ENCODE data around the gene PATJ.
A peak's percentile ranks its signal among the peaks of the same experiment; 100 is the strongest.

Gene PATJ

GRCh38 chr1:62057230-62057629 lies 314.9 kb downstream of the PATJ start:
- no peak for DNase-seq

GRCh38 chr1:62057641-62058290 lies 315.5 kb downstream of the PATJ start:
- DNase-seq: no peak

GRCh38 chr1:62058956-62059355 lies 316.7 kb downstream of the PATJ start:
- no peak for DNase-seq

- DNase-seq: no peak
These were observed 319.8 kb downstream of the PATJ start for GRCh38 chr1:62062087-62062486.

- no peak for DNase-seq
These were observed 322.6 kb downstream of the PATJ start for GRCh38 chr1:62064829-62065407.

- no peak for DNase-seq
These were observed 324.4 kb downstream of the PATJ start for GRCh38 chr1:62066713-62067112.

GRCh38 chr1:62068416-62068843 lies 326.1 kb downstream of the PATJ start:
- DNase-seq: no peak

GRCh38 chr1:62068978-62069377 lies 326.7 kb downstream of the PATJ start:
- no peak for DNase-seq

GRCh38 chr1:62070384-62071011 lies 328.2 kb downstream of the PATJ start:
- DNase-seq: peak in 1 of 5 experiments; percentile 11

GRCh38 chr1:62071695-62072094 lies 329.4 kb downstream of the PATJ start:
- no peak for DNase-seq

- DNase-seq: no peak
These were observed 334.0 kb downstream of the PATJ start for GRCh38 chr1:62076286-62076685.

GRCh38 chr1:62077821-62078220 lies 335.5 kb downstream of the PATJ start:
- no peak for DNase-seq

- peak in 2 of 5 experiments; percentile 9 to 24 for DNase-seq
These were observed 340.4 kb downstream of the PATJ start for GRCh38 chr1:62082456-62083363.

- DNase-seq: no peak
These were observed 342.1 kb downstream of the PATJ start for GRCh38 chr1:62084310-62084890.

GRCh38 chr1:62088439-62088838 lies 346.2 kb downstream of the PATJ start:
- DNase-seq: no peak

GRCh38 chr1:62089570-62089969 lies 347.3 kb downstream of the PATJ start:
- DNase-seq: no peak

GRCh38 chr1:62090016-62090415 lies 347.7 kb downstream of the PATJ start:
- DNase-seq: no peak

- DNase-seq: no peak
These were observed 349.8 kb downstream of the PATJ start for GRCh38 chr1:62092110-62092509.

GRCh38 chr1:62093261-62093660 lies 351.0 kb downstream of the PATJ start:
- DNase-seq: no peak

- no peak for DNase-seq
These were observed 355.2 kb downstream of the PATJ start for GRCh38 chr1:62097464-62097863.

- no peak for DNase-seq
These were observed 358.2 kb downstream of the PATJ start for GRCh38 chr1:62100442-62100841.

GRCh38 chr1:62103846-62104245 lies 361.6 kb downstream of the PATJ start:
- no peak for DNase-seq

GRCh38 chr1:62107923-62108322 lies 365.6 kb downstream of the PATJ start:
- DNase-seq: no peak
